Measurements from ENCODE around the gene TRIM25. TPM values are rescaled to one million over a fixed set of nuclear protein-coding genes. Genes with fewer than 3 reads are reported as not detected.

The TRIM25 gene
- total RNA-seq, 1 experiment from 2014 or later, result 32.5 TPM

DNA sequence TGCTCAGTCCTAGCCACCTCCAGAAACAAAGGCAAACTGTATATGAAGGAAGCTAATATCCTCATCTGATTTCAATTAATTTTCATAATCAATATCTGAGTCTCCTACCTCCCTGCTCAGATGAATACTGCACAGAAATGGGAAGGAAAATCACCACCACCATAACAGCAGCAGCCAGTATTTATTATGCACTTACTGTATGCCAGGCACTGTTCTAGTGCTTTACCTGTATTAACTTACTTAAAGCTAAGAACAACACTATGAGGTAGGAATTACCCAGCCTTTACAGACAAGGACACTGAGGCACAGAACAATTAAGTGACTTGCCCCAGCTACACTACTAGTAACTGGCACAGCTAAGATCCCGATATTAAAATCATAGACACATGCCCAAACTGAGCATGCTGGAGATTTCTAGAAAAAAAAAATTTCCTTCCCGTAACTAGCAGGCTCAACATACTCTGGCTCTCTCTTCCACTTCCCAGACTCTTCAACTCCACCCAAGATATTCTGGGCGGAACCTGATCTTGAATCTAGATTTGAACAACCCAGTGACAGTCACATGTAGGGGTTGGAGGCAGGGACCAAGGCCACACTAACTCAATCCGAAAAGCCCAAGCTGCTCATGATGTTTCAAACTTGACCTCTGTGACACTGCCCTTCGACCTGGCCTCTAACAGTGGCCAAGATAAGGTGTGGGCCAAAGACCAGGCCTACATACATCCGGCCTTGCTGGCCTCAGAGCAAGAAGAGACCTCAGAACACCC, 3.9 kb downstream of the TRIM25 start:
- H3K14ac ChIP-seq (ENCODE audit: insufficient read depth, low read length), result no peak overlapping the region
- WGBS (ENCODE audit: extremely low coverage, insufficient read length, low lambda C conversion rate), result no CpG with 5 or more reads among the region's 6 CpGs

More for the DNA sequence above, 3.9 kb downstream of the TRIM25 start:
- no peak overlapping the region for H2BK12ac ChIP-seq (ENCODE audit: insufficient read length, low read depth, low read length)
- H4K8ac ChIP-seq (replicated peaks; ENCODE audit: insufficient read length, low read depth, low read length), result no peak overlapping the region
- no peaks in the 10 kb centered on the region for H4K20me1 ChIP-seq (ENCODE audit: control insufficient read depth, insufficient read depth, insufficient read length)
- no peak overlapping the region for H2BK120ac ChIP-seq (ENCODE audit: low read depth, low read length, poor library complexity, severe bottlenecking)
- H2AFZ ChIP-seq (ENCODE audit: low read length), result no peak overlapping the region
- peaks cover 21% of the 10 kb centered on the region for H3K23me2 ChIP-seq (ENCODE audit: insufficient read length, low read depth, low read length, poor library complexity, severe bottlenecking)
- no peaks in the 10 kb centered on the region for H3K27me3 ChIP-seq (ENCODE audit: insufficient read depth, low read length)
- H3K4me1 ChIP-seq (ENCODE audit: insufficient read depth, low read length), result no peaks in the 10 kb centered on the region; the same call in 1 of the 2 replicates
- H3K36me3 Mint-ChIP-seq (ENCODE audit: insufficient read depth in 1 of 3, low read depth in 3 of 3), result peaks cover 11 to 37% (median 23%) of the 10 kb centered on the region in 3 experiments
- no peak overlapping the region for H2BK15ac ChIP-seq (ENCODE audit: low read depth, low read length)
- no peaks in the 10 kb centered on the region; the same call in 1 of the 2 replicates for H3K79me2 ChIP-seq (ENCODE audit: insufficient read depth, low read length)
- H3K4me2 ChIP-seq (ENCODE audit: insufficient read depth, insufficient read length, low read length), result no peak overlapping the region
- no peak overlapping the region for H3K4ac ChIP-seq (ENCODE audit: low read depth, low read length)
- H3K4me3 Mint-ChIP-seq, result no peak overlapping the region
- no peak overlapping the region for H4K91ac ChIP-seq (ENCODE audit: insufficient read length, low read depth, low read length)
- H3K27ac Mint-ChIP-seq, result no peak overlapping the region
- no peak overlapping the region for H3K9ac ChIP-seq (ENCODE audit: extremely low read depth, insufficient read length, low read length)
- H3K9me3 ChIP-seq (ENCODE audit: control insufficient read depth, low read depth, low read length), result no peaks in the 10 kb centered on the region
- no peak for DNase-seq
- no peaks in the 10 kb centered on the region for H3K9me3 Mint-ChIP-seq
- TF ChIP-seq, protein P1, sequence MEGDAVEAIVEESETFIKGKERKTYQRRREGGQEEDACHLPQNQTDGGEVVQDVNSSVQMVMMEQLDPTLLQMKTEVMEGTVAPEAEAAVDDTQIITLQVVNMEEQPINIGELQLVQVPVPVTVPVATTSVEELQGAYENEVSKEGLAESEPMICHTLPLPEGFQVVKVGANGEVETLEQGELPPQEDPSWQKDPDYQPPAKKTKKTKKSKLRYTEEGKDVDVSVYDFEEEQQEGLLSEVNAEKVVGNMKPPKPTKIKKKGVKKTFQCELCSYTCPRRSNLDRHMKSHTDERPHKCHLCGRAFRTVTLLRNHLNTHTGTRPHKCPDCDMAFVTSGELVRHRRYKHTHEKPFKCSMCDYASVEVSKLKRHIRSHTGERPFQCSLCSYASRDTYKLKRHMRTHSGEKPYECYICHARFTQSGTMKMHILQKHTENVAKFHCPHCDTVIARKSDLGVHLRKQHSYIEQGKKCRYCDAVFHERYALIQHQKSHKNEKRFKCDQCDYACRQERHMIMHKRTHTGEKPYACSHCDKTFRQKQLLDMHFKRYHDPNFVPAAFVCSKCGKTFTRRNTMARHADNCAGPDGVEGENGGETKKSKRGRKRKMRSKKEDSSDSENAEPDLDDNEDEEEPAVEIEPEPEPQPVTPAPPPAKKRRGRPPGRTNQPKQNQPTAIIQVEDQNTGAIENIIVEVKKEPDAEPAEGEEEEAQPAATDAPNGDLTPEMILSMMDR (conservative IDR thresholded peaks at IDR 0.05), result no peak
- peaks cover 10 to 14% of the 10 kb centered on the region in 2 experiments for H3K4me1 Mint-ChIP-seq
- no peaks in the 10 kb centered on the region for H3K79me1 ChIP-seq (ENCODE audit: insufficient read depth, low read depth, low read length, poor library complexity, severe bottlenecking)
- H3K27ac ChIP-seq (ENCODE audit: insufficient read length, low read depth, low read length), result no peak overlapping the region
- no peak overlapping the region for H4K5ac ChIP-seq (ENCODE audit: insufficient read length, low read depth, low read length)
- no peak overlapping the region for H2BK20ac ChIP-seq (ENCODE audit: low read depth, low read length, poor library complexity, severe bottlenecking)
- H2BK5ac ChIP-seq (ENCODE audit: insufficient read length, low read length), result no peak overlapping the region
- H3K23ac ChIP-seq (ENCODE audit: insufficient read length, low read depth, low read length), result no peak overlapping the region
- H3T11ph ChIP-seq (ENCODE audit: low read length), result no peak overlapping the region
- H2AK5ac ChIP-seq (ENCODE audit: insufficient read length, low read length), result no peak overlapping the region
- no peak overlapping the region for H3K56ac ChIP-seq (ENCODE audit: insufficient read length, low read depth, low read length)
- peaks cover 15% of the 10 kb centered on the region for H3K27me3 Mint-ChIP-seq (ENCODE audit: low read depth)
- no peak overlapping the region for H3K18ac ChIP-seq (ENCODE audit: insufficient read length, low read depth, low read length)

Data from H9 (cell line).